Measurements from ENCODE around the gene F2RL2. TPM values are rescaled to one million over a fixed set of nuclear protein-coding genes. Genes with fewer than 3 reads are reported as not detected.

The F2RL2 gene
- total RNA-seq, 1 donor from 2014 or later = 26.0 TPM

DNA sequence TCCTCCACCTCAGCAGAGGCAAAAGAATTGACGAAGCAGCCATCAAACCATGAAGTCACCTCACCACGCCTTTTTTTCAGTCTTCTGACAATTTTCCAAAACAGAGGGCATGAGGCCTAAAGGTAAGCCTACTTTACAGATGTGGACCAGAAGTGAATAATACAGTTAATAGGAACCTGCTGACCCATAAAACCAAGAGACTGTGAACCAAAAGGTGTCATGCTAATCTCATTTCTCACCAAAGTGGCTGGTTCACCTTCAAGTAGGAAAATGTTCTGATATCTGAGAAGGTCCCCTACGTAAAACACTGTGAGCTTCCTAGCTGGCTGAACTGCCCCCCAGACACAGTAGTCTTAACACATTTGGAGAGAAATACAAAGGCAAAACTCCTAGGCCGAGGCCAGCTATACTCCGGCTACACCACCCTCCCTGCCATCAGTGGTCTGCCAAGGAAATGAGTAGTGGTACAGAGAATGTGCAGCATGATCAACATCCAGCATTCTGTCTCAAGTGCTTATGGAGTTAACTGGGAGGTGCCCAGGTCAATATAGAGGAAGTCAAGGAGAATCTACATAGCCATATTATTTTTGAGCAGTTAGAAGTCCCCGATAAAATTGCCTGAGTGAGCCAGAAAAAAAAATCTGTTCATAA, 19.3 kb upstream of the F2RL2 start:
- Mint-ChIP-seq H3K27me3 (ENCODE audit: low read depth, unreplicated experiment) (no peaks in the 10 kb centered on the region), H3K4me1 (ENCODE audit: low read depth, unreplicated experiment) (peaks cover 30% of the 10 kb centered on the region), H3K9me3 (ENCODE audit: unreplicated experiment) (no peaks in the 10 kb centered on the region), H3K4me3 (ENCODE audit: unreplicated experiment) (no peak overlapping the region), H3K27ac (ENCODE audit: unreplicated experiment) (peak overlapping the region; percentile 83), H3K36me3 (ENCODE audit: low read depth, unreplicated experiment) (no peaks in the 10 kb centered on the region)
- peak overlapping the region; percentile 19 for H3K9ac ChIP-seq (ENCODE audit: low read length)
- H3K4me2 ChIP-seq (ENCODE audit: low read length) = peak overlapping the region; percentile 51
- peak overlapping the region; percentile 50 for H2AFZ ChIP-seq (ENCODE audit: low read depth, low read length)
- no peaks in the 10 kb centered on the region for H4K20me1 ChIP-seq (ENCODE audit: insufficient read depth, low read length)
- no peak overlapping the region for H3K4me3 ChIP-seq (ENCODE audit: insufficient read depth, low read depth, low read length)
- H3K79me2 ChIP-seq (ENCODE audit: insufficient read depth, low read length) = no peaks in the 10 kb centered on the region
- no peaks in the 10 kb centered on the region for H3K9me3 ChIP-seq (ENCODE audit: insufficient read depth, low read depth, low read length)
- TF ChIP-seq EZH2 (IDR thresholded peaks at IDR 0.05; ENCODE audit: insufficient read depth, low read length) = no peak
- TF ChIP-seq, protein P1, sequence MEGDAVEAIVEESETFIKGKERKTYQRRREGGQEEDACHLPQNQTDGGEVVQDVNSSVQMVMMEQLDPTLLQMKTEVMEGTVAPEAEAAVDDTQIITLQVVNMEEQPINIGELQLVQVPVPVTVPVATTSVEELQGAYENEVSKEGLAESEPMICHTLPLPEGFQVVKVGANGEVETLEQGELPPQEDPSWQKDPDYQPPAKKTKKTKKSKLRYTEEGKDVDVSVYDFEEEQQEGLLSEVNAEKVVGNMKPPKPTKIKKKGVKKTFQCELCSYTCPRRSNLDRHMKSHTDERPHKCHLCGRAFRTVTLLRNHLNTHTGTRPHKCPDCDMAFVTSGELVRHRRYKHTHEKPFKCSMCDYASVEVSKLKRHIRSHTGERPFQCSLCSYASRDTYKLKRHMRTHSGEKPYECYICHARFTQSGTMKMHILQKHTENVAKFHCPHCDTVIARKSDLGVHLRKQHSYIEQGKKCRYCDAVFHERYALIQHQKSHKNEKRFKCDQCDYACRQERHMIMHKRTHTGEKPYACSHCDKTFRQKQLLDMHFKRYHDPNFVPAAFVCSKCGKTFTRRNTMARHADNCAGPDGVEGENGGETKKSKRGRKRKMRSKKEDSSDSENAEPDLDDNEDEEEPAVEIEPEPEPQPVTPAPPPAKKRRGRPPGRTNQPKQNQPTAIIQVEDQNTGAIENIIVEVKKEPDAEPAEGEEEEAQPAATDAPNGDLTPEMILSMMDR (IDR thresholded peaks at IDR 0.05; ENCODE audit: insufficient read depth, low read depth, low read length) = no peak
- FAIRE-seq = no peak
- peak overlapping the region; percentile 39 for H3K27ac ChIP-seq (ENCODE audit: low read depth, low read length)
- peak; percentile 83 for DNase-seq (ENCODE audit: low read depth)
- H3K27me3 ChIP-seq (ENCODE audit: insufficient read depth, low read length) = no peaks in the 10 kb centered on the region
- H3K4me1 ChIP-seq (ENCODE audit: insufficient read depth, low read length) = peaks cover 9% of the 10 kb centered on the region
- H3K36me3 ChIP-seq (ENCODE audit: insufficient read depth, low read length) = no peaks in the 10 kb centered on the region

DNA sequence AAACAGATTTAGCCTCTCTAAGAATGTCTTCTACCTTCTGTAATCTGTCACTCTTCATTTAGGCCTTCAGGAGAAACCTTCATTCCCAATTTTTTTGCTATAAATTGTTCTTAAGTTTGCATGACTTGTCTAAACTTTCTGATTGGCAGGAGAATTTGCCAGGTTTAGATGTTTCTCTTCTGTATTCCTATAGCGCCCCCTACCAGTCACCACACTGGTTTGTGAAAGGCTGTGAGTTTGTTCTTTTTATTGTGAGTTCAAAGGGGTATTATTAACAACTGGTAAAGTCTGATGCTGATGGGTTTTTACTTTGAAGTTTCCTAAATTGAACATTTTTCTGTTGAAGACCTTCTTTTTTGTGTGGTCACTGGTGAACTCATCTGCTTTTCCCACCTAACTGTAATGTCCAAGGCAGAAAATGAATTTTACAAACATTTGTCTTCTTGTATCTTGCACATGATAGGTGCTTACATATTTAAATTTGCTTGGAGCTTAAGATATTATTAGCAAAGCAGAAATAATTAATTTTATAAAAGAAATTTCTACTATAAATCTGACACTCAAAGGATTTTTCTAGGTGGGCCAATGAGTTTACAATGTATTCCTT, 18.4 kb upstream of the F2RL2 start:
- Mint-ChIP-seq H3K4me3 (ENCODE audit: unreplicated experiment) (no peak overlapping the region), H3K27me3 (ENCODE audit: low read depth, unreplicated experiment) (no peaks in the 10 kb centered on the region), H3K9me3 (ENCODE audit: unreplicated experiment) (no peaks in the 10 kb centered on the region), H3K36me3 (ENCODE audit: low read depth, unreplicated experiment) (no peaks in the 10 kb centered on the region), H3K4me1 (ENCODE audit: low read depth, unreplicated experiment) (peaks cover 32% of the 10 kb centered on the region), H3K27ac (ENCODE audit: unreplicated experiment) (peak overlapping the region; percentile 83)
- peak; percentile 50 for DNase-seq (ENCODE audit: low read depth)
- H3K9ac ChIP-seq (ENCODE audit: low read length) = no peak overlapping the region
- TF ChIP-seq, protein P1 (IDR thresholded peaks at IDR 0.05; ENCODE audit: insufficient read depth, low read depth, low read length) = peak; percentile 92
- TF ChIP-seq EZH2 (IDR thresholded peaks at IDR 0.05; ENCODE audit: insufficient read depth, low read length) = no peak
- H3K4me2 ChIP-seq (ENCODE audit: low read length) = no peak overlapping the region
- no peaks in the 10 kb centered on the region for H3K9me3 ChIP-seq (ENCODE audit: insufficient read depth, low read depth, low read length)
- peak; percentile 83 for FAIRE-seq
- H3K27ac ChIP-seq (ENCODE audit: low read depth, low read length) = no peak overlapping the region
- peaks cover 9% of the 10 kb centered on the region for H3K4me1 ChIP-seq (ENCODE audit: insufficient read depth, low read length)
- H3K79me2 ChIP-seq (ENCODE audit: insufficient read depth, low read length) = no peaks in the 10 kb centered on the region
- no peak overlapping the region for H3K4me3 ChIP-seq (ENCODE audit: insufficient read depth, low read depth, low read length)
- no peak overlapping the region for H2AFZ ChIP-seq (ENCODE audit: low read depth, low read length)
- no peaks in the 10 kb centered on the region for H4K20me1 ChIP-seq (ENCODE audit: insufficient read depth, low read length)
- no peaks in the 10 kb centered on the region for H3K36me3 ChIP-seq (ENCODE audit: insufficient read depth, low read length)
- no peaks in the 10 kb centered on the region for H3K27me3 ChIP-seq (ENCODE audit: insufficient read depth, low read length)

DNA sequence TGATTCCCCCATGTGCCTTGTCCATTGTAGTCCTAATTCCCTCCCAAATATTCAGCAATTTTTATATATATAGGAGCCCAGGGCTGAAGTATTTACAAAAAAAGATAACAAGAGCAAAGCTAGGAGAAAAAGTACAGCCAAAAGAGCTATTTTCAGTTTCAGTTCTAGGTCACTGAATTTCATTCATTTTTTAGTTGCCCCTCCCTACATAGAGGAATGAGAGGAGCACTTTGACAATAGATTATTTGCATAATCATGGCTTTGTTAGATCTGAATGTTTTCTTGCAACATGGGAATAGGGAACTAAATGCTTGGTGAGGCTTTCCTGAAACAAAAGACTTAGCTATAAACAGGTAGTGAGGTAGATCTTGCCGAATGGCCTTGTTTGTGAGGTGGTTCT, 15.3 kb upstream of the F2RL2 start:
- no peak for FAIRE-seq
- Mint-ChIP-seq H3K36me3 (ENCODE audit: low read depth, unreplicated experiment) (no peaks in the 10 kb centered on the region), H3K4me3 (ENCODE audit: unreplicated experiment) (no peak overlapping the region), H3K27ac (ENCODE audit: unreplicated experiment) (peak overlapping the region; percentile 5), H3K4me1 (ENCODE audit: low read depth, unreplicated experiment) (peaks cover 32% of the 10 kb centered on the region), H3K9me3 (ENCODE audit: unreplicated experiment) (no peaks in the 10 kb centered on the region), H3K27me3 (ENCODE audit: low read depth, unreplicated experiment) (no peaks in the 10 kb centered on the region)
- Histone ChIP-seq H3K4me3 (ENCODE audit: insufficient read depth, low read depth, low read length) (no peak overlapping the region), H3K9ac (ENCODE audit: low read length) (no peak overlapping the region), H3K4me2 (ENCODE audit: low read length) (no peak overlapping the region), H3K27ac (ENCODE audit: low read depth, low read length) (no peak overlapping the region), H3K9me3 (ENCODE audit: insufficient read depth, low read depth, low read length) (no peaks in the 10 kb centered on the region), H3K79me2 (ENCODE audit: insufficient read depth, low read length) (no peaks in the 10 kb centered on the region), H3K27me3 (ENCODE audit: insufficient read depth, low read length) (no peaks in the 10 kb centered on the region), H2AFZ (ENCODE audit: low read depth, low read length) (peak overlapping the region; percentile 4), H3K36me3 (ENCODE audit: insufficient read depth, low read length) (no peaks in the 10 kb centered on the region), H3K4me1 (ENCODE audit: insufficient read depth, low read length) (peaks cover 13% of the 10 kb centered on the region), H4K20me1 (ENCODE audit: insufficient read depth, low read length) (no peaks in the 10 kb centered on the region)
- DNase-seq (ENCODE audit: low read depth) = peak; percentile 17
- no peak for TF ChIP-seq EZH2 (IDR thresholded peaks at IDR 0.05; ENCODE audit: insufficient read depth, low read length)
- TF ChIP-seq, protein P1 (IDR thresholded peaks at IDR 0.05; ENCODE audit: insufficient read depth, low read depth, low read length) = no peak
